ENCODE measurements around the gene CLEC2D.
"Not testable (repeated sequence)": the region's sequence is repeated elsewhere in the genome, so short reads cannot be mapped to it uniquely, and the experiment has no call there.

Gene CLEC2D

DNA sequence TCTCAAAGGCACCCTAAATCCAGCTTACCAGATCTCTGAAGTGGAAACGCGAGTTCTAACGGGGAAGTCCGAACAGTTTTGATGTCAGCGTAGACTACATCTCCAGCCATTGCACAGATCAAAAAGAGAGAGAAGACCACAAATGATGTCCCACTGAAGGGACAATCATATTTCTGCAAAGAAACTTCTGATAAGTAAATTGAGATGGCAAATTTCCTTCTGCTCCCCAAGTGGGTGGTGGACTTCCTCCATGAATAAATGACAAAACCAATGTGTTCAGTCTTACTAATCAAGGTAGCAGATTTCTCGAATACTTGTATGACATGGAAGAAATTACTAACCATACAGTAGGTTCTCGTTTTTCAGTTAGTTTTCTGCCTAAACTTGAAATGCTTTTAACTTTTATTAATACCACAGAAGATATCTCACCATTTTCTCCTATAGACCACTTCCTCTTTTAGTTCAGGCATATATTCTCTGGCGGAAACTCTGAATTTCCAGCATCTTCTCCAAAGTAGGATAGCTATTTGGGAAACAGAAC lies 63.5 kb downstream of the CLEC2D start, which contains the start of gene CLECL1:
TSS of gene CLECL1 (minus strand) at position 177 of the 541 bp plus-strand sequence.
- TF ChIP-seq, protein P1, sequence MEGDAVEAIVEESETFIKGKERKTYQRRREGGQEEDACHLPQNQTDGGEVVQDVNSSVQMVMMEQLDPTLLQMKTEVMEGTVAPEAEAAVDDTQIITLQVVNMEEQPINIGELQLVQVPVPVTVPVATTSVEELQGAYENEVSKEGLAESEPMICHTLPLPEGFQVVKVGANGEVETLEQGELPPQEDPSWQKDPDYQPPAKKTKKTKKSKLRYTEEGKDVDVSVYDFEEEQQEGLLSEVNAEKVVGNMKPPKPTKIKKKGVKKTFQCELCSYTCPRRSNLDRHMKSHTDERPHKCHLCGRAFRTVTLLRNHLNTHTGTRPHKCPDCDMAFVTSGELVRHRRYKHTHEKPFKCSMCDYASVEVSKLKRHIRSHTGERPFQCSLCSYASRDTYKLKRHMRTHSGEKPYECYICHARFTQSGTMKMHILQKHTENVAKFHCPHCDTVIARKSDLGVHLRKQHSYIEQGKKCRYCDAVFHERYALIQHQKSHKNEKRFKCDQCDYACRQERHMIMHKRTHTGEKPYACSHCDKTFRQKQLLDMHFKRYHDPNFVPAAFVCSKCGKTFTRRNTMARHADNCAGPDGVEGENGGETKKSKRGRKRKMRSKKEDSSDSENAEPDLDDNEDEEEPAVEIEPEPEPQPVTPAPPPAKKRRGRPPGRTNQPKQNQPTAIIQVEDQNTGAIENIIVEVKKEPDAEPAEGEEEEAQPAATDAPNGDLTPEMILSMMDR (IDR thresholded peaks at IDR 0.05; ENCODE audit: low read length) = no peak
- Histone ChIP-seq H3K4me2 (ENCODE audit: low read length) (peak within 1 kb of the TSS; percentile 77), H3K9me3 (ENCODE audit: low read length) (no peaks in the 10 kb centered on the region), H3F3A (ENCODE audit: insufficient read depth, low read length) (peaks cover 4% of the 10 kb centered on the region; the same call in 1 of the 2 replicates), H3K9ac (ENCODE audit: low read length) (peak within 1 kb of the TSS; percentile 85), H3K79me2 (ENCODE audit: insufficient read depth, low read length) (peaks cover 45% of the 10 kb centered on the region), H3K4me1 (ENCODE audit: insufficient read depth, low read length, severe bottlenecking) (peaks cover 77% of the 10 kb centered on the region), H3K27ac (ENCODE audit: low read depth, low read length, poor library complexity, severe bottlenecking) (peak within 1 kb of the TSS; percentile 92), H4K20me1 (ENCODE audit: insufficient read depth, low read length) (no peaks in the 10 kb centered on the region), H3K27me3 (ENCODE audit: insufficient read depth, low read length) (no peaks in the 10 kb centered on the region), H2AFZ (ENCODE audit: low read length) (no peak within 1 kb of the TSS), H3K4me3 (ENCODE audit: low read depth, low read length, poor library complexity, severe bottlenecking) (peak within 1 kb of the TSS; percentile 71), H3K36me3 (ENCODE audit: insufficient read depth, low read length) (no peaks in the 10 kb centered on the region), H3K9me2 (ENCODE audit: low read depth, low read length) (no peaks in the 10 kb centered on the region)

DNA sequence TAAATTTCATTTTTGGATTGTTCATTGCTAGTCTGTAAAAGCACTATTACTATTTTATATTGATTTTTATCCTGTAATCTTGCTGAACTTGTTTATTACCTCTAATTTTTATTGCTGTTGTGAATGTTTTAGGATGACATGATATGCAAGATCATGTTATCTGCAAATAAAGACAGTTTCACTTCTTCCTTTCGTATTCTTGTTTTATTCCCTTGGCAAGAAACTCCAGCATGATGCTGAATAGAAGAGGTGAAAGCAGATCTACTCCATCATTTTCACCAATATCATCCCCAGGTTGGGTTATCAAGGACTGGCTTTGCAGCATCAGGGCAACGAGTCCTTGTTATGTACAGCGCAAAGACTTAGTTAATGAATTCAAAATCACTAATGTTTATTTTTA lies 66.1 kb downstream of the CLEC2D start:
- H3K36me3 ChIP-seq (ENCODE audit: insufficient read depth, low read length) = no peaks in the 10 kb centered on the region
- peak overlapping the region; percentile 57 for H3K27ac ChIP-seq (ENCODE audit: low read depth, low read length, poor library complexity, severe bottlenecking)
- no peak overlapping the region for H3K4me2 ChIP-seq (ENCODE audit: low read length)
- no peaks in the 10 kb centered on the region for H3K9me3 ChIP-seq (ENCODE audit: low read length)
- H4K20me1 ChIP-seq (ENCODE audit: insufficient read depth, low read length) = no peaks in the 10 kb centered on the region
- H2AFZ ChIP-seq (ENCODE audit: low read length) = no peak overlapping the region
- peaks cover 21% of the 10 kb centered on the region for H3K79me2 ChIP-seq (ENCODE audit: insufficient read depth, low read length)
- H3K27me3 ChIP-seq (ENCODE audit: insufficient read depth, low read length) = no peaks in the 10 kb centered on the region
- H3K4me3 ChIP-seq (ENCODE audit: low read depth, low read length, poor library complexity, severe bottlenecking) = no peak overlapping the region
- no peaks in the 10 kb centered on the region; the same call in 1 of the 2 replicates for H3F3A ChIP-seq (ENCODE audit: insufficient read depth, low read length)
- no peak overlapping the region for H3K9ac ChIP-seq (ENCODE audit: low read length)
- peaks cover 64% of the 10 kb centered on the region for H3K4me1 ChIP-seq (ENCODE audit: insufficient read depth, low read length, severe bottlenecking)
- H3K9me2 ChIP-seq (ENCODE audit: low read depth, low read length) = no peaks in the 10 kb centered on the region
- TF ChIP-seq, protein P1 (IDR thresholded peaks at IDR 0.05; ENCODE audit: low read length) = no peak

DNA sequence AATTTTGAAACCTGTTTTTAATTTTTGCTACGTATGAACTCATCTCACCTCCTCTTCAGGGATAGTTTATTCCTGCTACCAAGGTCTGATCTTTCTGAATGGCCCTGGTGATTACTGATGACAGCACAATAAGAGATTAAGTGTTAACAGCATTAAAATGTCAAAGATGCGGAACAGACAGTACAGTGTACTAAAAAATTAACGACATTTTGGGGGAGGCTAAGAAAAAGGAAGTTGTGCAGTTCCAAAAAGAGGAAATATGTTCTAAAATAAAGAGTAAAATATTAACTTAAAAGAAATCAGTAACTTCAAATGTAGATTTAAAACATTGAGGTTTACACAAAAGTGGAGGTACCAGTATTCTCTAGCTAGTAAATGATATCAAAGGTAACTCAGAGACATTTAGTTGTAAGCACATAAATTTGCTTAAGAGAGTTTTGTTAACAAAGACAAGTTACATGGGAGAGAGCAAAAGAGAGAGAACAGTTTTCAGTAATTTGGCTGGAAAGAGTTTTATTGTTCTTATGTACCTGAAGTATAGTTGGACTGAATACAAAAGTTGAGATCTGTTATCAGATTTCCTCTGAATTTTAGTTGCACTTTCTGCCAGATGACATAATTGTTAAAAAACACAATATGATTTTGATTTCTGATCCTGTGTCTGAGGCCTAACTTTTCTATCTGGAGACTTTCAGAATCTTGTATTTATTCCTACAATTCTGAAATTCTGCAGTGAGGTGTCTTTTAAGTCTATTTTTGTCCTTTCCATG lies 67.6 kb downstream of the CLEC2D start:
- Histone ChIP-seq H2AFZ (ENCODE audit: low read length) (peak overlapping the region; percentile 53), H3K79me2 (ENCODE audit: insufficient read depth, low read length) (peaks cover 6% of the 10 kb centered on the region)

DNA sequence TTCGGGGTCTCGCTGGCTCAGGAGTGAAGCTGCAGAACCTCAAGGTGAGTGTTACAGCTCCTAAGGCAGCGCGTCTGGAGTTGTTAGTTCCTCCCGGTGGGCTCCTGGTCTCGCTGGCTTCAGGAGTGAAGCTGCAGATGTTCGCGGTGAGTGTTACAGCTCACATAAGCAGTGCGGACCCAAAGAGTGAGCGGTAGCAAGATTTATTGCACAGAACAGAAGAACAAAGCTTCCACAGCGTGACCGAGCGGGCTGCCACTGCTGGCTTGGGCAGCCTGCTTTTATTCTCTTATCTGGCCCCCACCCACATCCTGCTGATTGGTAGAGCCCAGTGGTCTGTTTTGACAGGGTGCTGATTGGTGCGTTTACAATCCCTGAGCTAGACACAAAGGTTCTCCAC lies 69.4 kb downstream of the CLEC2D start:
- not testable (repeated sequence) for H3K36me3 ChIP-seq (ENCODE audit: insufficient read depth, low read length); H3F3A ChIP-seq (ENCODE audit: insufficient read depth, low read length); H3K4me3 ChIP-seq (ENCODE audit: low read depth, low read length, poor library complexity, severe bottlenecking); H4K20me1 ChIP-seq (ENCODE audit: insufficient read depth, low read length); H3K9me3 ChIP-seq (ENCODE audit: low read length); H2AFZ ChIP-seq (ENCODE audit: low read length); H3K4me2 ChIP-seq (ENCODE audit: low read length); H3K9ac ChIP-seq (ENCODE audit: low read length); H3K27me3 ChIP-seq (ENCODE audit: insufficient read depth, low read length); H3K9me2 ChIP-seq (ENCODE audit: low read depth, low read length); H3K79me2 ChIP-seq (ENCODE audit: insufficient read depth, low read length)
- peaks cover 69% of the 10 kb centered on the region for H3K4me1 ChIP-seq (ENCODE audit: insufficient read depth, low read length, severe bottlenecking)
- H3K27ac ChIP-seq (ENCODE audit: low read depth, low read length, poor library complexity, severe bottlenecking) = peak overlapping the region; percentile 95

More for the DNA sequence above, 67.6 kb downstream of the CLEC2D start:
- no peaks in the 10 kb centered on the region; the same call in 1 of the 2 replicates for H3F3A ChIP-seq (ENCODE audit: insufficient read depth, low read length)
- peaks cover 68% of the 10 kb centered on the region for H3K4me1 ChIP-seq (ENCODE audit: insufficient read depth, low read length, severe bottlenecking)
- H3K36me3 ChIP-seq (ENCODE audit: insufficient read depth, low read length) = no peaks in the 10 kb centered on the region
- no peaks in the 10 kb centered on the region for H3K9me3 ChIP-seq (ENCODE audit: low read length)
- TF ChIP-seq, protein P1 (IDR thresholded peaks at IDR 0.05; ENCODE audit: low read length) = no peak
- no peak for TF ChIP-seq EZH2 (IDR thresholded peaks at IDR 0.05; ENCODE audit: borderline replicate concordance, low read length)
- peak overlapping the region; percentile 58 for H3K4me2 ChIP-seq (ENCODE audit: low read length)
- peak overlapping the region; percentile 67 for H3K9ac ChIP-seq (ENCODE audit: low read length)
- no peaks in the 10 kb centered on the region for H3K27me3 ChIP-seq (ENCODE audit: insufficient read depth, low read length)
- H3K4me3 ChIP-seq (ENCODE audit: low read depth, low read length, poor library complexity, severe bottlenecking) = peak overlapping the region; percentile 17
- peak overlapping the region; percentile 95 for H3K27ac ChIP-seq (ENCODE audit: low read depth, low read length, poor library complexity, severe bottlenecking)
- H3K9me2 ChIP-seq (ENCODE audit: low read depth, low read length) = no peaks in the 10 kb centered on the region
- no peaks in the 10 kb centered on the region for H4K20me1 ChIP-seq (ENCODE audit: insufficient read depth, low read length)

DNA sequence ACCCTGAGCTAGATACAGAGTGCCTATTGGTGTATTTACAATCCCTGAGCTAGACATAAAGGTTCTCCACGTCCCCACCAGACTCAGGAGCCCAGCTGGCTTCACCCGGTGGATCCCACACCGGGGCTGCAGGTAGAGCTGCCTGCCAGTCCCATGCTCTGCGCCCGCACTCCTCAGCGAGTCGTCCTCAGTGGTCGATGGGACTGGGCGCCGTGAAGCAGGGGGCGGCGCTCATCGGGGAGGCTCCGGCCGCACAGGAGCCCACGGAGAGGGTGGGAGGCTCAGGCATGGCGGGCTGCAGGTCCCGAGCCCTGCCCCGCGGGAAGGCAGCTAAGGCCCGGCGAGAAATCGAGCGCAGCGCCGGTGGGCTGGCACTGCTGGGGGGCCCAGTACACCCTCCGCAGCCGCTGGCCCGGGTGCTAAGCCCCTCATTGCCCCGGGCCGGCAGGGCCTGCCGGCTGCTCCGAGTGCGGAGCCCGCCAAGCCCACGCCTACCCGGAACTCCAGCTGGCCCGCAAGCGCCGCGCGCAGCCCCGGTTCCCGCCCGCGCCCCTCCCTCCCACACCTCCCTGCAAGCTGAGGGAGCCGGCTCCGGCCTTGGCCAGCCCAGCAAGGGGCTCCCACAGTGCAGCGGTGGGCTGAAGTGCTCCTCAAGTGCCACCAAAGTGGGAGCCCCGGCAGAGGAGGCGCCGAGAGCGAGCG lies 70.0 kb downstream of the CLEC2D start:
- not testable (repeated sequence) for H3F3A ChIP-seq (ENCODE audit: insufficient read depth, low read length); H4K20me1 ChIP-seq (ENCODE audit: insufficient read depth, low read length); H3K9ac ChIP-seq (ENCODE audit: low read length); H3K27me3 ChIP-seq (ENCODE audit: insufficient read depth, low read length); H3K79me2 ChIP-seq (ENCODE audit: insufficient read depth, low read length); H3K4me2 ChIP-seq (ENCODE audit: low read length); H3K9me2 ChIP-seq (ENCODE audit: low read depth, low read length); H3K4me3 ChIP-seq (ENCODE audit: low read depth, low read length, poor library complexity, severe bottlenecking); H3K9me3 ChIP-seq (ENCODE audit: low read length); H2AFZ ChIP-seq (ENCODE audit: low read length); H3K36me3 ChIP-seq (ENCODE audit: insufficient read depth, low read length)
- Histone ChIP-seq H3K27ac (ENCODE audit: low read depth, low read length, poor library complexity, severe bottlenecking) (peak overlapping the region; percentile 74), H3K4me1 (ENCODE audit: insufficient read depth, low read length, severe bottlenecking) (peaks cover 67% of the 10 kb centered on the region)
